GM21737 (cell line): Measurements from ENCODE around the gene MRGPRD.

Experiments used
- ATAC-seq: cut with Tn5 transposase; IDR thresholded peaks from one replicate; pipeline ENCODE4 v1.9.1; 2021; ENCODE audit warnings: mild to moderate bottlenecking, moderate library complexity; ENCODE audit not compliant: unreplicated experiment

The MRGPRD gene

GRCh38 chr11:68970921-68971636 is 9.7 kb downstream of the MRGPRD start:
- ATAC-seq = no peak

- no peak for ATAC-seq
Observed at GRCh38 chr11:68969386-68969785, 11.4 kb downstream of the MRGPRD start.

GRCh38 chr11:68968306-68969250 is 12.2 kb downstream of the MRGPRD start:
- ATAC-seq = no peak

- ATAC-seq = no peak
Observed at GRCh38 chr11:68966894-68967780, 13.6 kb downstream of the MRGPRD start.

GRCh38 chr11:68965901-68966853 is 14.6 kb downstream of the MRGPRD start:
- ATAC-seq = no peak

- ATAC-seq = no peak
Observed at GRCh38 chr11:68963779-68964178, 17.0 kb downstream of the MRGPRD start.

- no peak for ATAC-seq
Observed at GRCh38 chr11:68962527-68963250, 18.1 kb downstream of the MRGPRD start.

GRCh38 chr11:68961245-68961644 is 19.5 kb downstream of the MRGPRD start:
- no peak for ATAC-seq

GRCh38 chr11:68960294-68961071 is 20.3 kb downstream of the MRGPRD start:
- no peak for ATAC-seq

GRCh38 chr11:68959465-68960293 is 21.1 kb downstream of the MRGPRD start:
- no peak for ATAC-seq

- ATAC-seq = no peak
Observed at GRCh38 chr11:68958211-68958610, 22.6 kb downstream of the MRGPRD start.

- ATAC-seq = no peak
Observed at GRCh38 chr11:68956547-68957254, 24.1 kb downstream of the MRGPRD start.

- no peak for ATAC-seq
Observed at GRCh38 chr11:68956142-68956541, 24.6 kb downstream of the MRGPRD start.

- no peak for ATAC-seq
Observed at GRCh38 chr11:68955607-68955958, 25.2 kb downstream of the MRGPRD start.

GRCh38 chr11:68954836-68955606 is 25.8 kb downstream of the MRGPRD start:
- no peak for ATAC-seq

- ATAC-seq = no peak
Observed at GRCh38 chr11:68950762-68951161, 30.0 kb downstream of the MRGPRD start.
